GM23248 (cell line): ENCODE results near the gene BRCA1. TPM values are rescaled to one million over a fixed set of nuclear protein-coding genes. Genes with fewer than 3 reads are reported as not detected.
"Not testable (repeated sequence)": the region's sequence is repeated elsewhere in the genome, so short reads cannot be mapped to it uniquely, and the experiment has no call there.

Experiments
- DNase-seq: peaks from one replicate; pipeline ENCODE4 v3.0.0-alpha.2; 2015
- H2AFZ ChIP-seq: fragments of 200-600 bp; sonication (generic); 2 replicates; pipeline ENCODE4 v1.6.1; 2016; ENCODE audit warnings: antibody characterized with exemption
- H3F3A ChIP-seq: fragments of 200-600 bp; sonication (generic); 2 replicates; pipeline ENCODE4 v1.6.1; 2016; ENCODE audit warnings: mild to moderate bottlenecking, antibody characterized with exemption, mixed run types; ENCODE audit not compliant: insufficient read depth
- H3K27ac ChIP-seq: fragments of 200-600 bp; sonication (generic); 2 replicates; pipeline ENCODE4 v1.5.1; 2016; ENCODE audit warnings: mild to moderate bottlenecking
- H3K27me3 ChIP-seq: fragments of 200-600 bp; sonication (generic); replicated peaks from 2 replicates; pipeline ENCODE4 v1.6.1; 2016; ENCODE audit warnings: mild to moderate bottlenecking; ENCODE audit not compliant: insufficient read depth
- H3K36me3 ChIP-seq: fragments of 200-600 bp; sonication (generic); 2 replicates; pipeline ENCODE4 v1.6.1; 2016; ENCODE audit warnings: low read depth, mild to moderate bottlenecking
- H3K4me1 ChIP-seq: fragments of 200-600 bp; sonication (generic); 2 replicates; pipeline ENCODE4 v1.6.1; 2016; ENCODE audit warnings: mild to moderate bottlenecking; ENCODE audit not compliant: insufficient read depth
- H3K4me2 ChIP-seq: fragments of 200-600 bp; sonication (generic); one replicate; pipeline ENCODE4 v1.6.1; 2016; ENCODE audit warnings: mild to moderate bottlenecking; ENCODE audit not compliant: unreplicated experiment
- H3K4me3 ChIP-seq: fragments of 200-600 bp; sonication (generic); 2 replicates; pipeline ENCODE4 v1.5.1; 2016; ENCODE audit warnings: mild to moderate bottlenecking
- H3K79me2 ChIP-seq: fragments of 200-600 bp; sonication (generic); 2 replicates; pipeline ENCODE4 v1.6.1; 2016; ENCODE audit warnings: mild to moderate bottlenecking; ENCODE audit not compliant: insufficient read depth
- H3K9ac ChIP-seq: fragments of 200-600 bp; sonication (generic); 2 replicates; pipeline ENCODE4 v1.6.1; 2016; ENCODE audit warnings: mild to moderate bottlenecking
- H3K9me2 ChIP-seq: fragments of 200-600 bp; sonication (generic); 2 replicates; pipeline ENCODE4 v1.6.1; 2016; ENCODE audit warnings: mixed run types, mild to moderate bottlenecking, moderate library complexity; ENCODE audit not compliant: insufficient read depth
- H3K9me3 ChIP-seq: fragments of 200-600 bp; sonication (generic); one replicate; pipeline ENCODE4 v1.6.1; 2017; ENCODE audit warnings: low read depth
- H4K20me1 ChIP-seq: fragments of 200-600 bp; sonication (generic); 2 replicates; pipeline ENCODE4 v1.6.0; 2016; ENCODE audit not compliant: insufficient read depth
- EZH2 ChIP-seq: fragments of 200-600 bp; sonication (generic); IDR thresholded peaks from 2 replicates; pipeline ENCODE4 v1.6.1; 2018; ENCODE audit warnings: antibody characterized with exemption, mild to moderate bottlenecking; ENCODE audit not compliant: insufficient read depth, poor library complexity, severe bottlenecking
- EZH2phosphoT487 ChIP-seq: fragments of 200-600 bp; sonication (generic); IDR thresholded peaks from 2 replicates; pipeline ENCODE4 v1.6.1; 2018; ENCODE audit warnings: antibody characterized with exemption, moderate library complexity, mild to moderate bottlenecking, low read depth; ENCODE audit not compliant: insufficient read depth
- WGBS, 2 experiments: methylation state at CpG; one replicate each; pipeline ENCODE4 v1.1.6; 2015 to 2017; ENCODE audit warnings: low lambda C conversion rate in 2 of 2, low coverage in 1 of 2; ENCODE audit errors: missing lambda C conversion rate in 2 of 2; 5-methylcytosine and 5-hydroxymethylcytosine counted together
- in situ Hi-C: fragments of 300-500 bp; cut with MboI; formaldehyde crosslinking; loops from 2 replicates; pipeline ENCODE4 v1.15.0; 2020
- polyA plus RNA-seq: library from polyadenylated mRNA; unstranded; fragments of >200 nt; fragmentation: Nextera tagmentation; extraction: Ambion mirVana; gene quantifications from 2 replicates; pipeline ENCODE4 v1.2.1, GENCODE V29; 2016
- total RNA-seq: library from RNA; depleted of rRNA; stranded (reverse); fragments of >200 nt; shearing (Covaris generic); gene quantifications from 2 replicates; pipeline ENCODE4 v1.2.3, GENCODE V29; 2014

BRCA1 gene
- total and polyA plus RNA-seq, 2 experiments from 2014 or later: 12.7 to 13.6 TPM

GRCh38 chr17:43155666-43156065 lies 30.5 kb upstream of the BRCA1 start:
- Histone ChIP-seq H3K9me3 (no peaks in the 10 kb centered on the region), H3K36me3 (no peaks in the 10 kb centered on the region), H4K20me1 (no peaks in the 10 kb centered on the region), H3K79me2 (no peaks in the 10 kb centered on the region), H3K4me2 (no peak overlapping the region), H3K27ac (no peak overlapping the region), H3K4me3 (no peak overlapping the region), H3F3A (no peaks in the 10 kb centered on the region), H3K9ac (no peak overlapping the region), H2AFZ (no peak overlapping the region), H3K27me3 (no peaks in the 10 kb centered on the region), H3K9me2 (no peaks in the 10 kb centered on the region), H3K4me1 (no peaks in the 10 kb centered on the region)
- TF ChIP-seq EZH2phosphoT487: no peak
- in situ Hi-C loops: no loop called here
- no peak for DNase-seq
- WGBS, 2 experiments: 93 to 97% methylated on average over 3 of the region's 3 CpGs

- H3K4me2 ChIP-seq, H3K27me3 ChIP-seq, H3K9me3 ChIP-seq, H3K79me2 ChIP-seq, H3K9ac ChIP-seq, H3K27ac ChIP-seq, DNase-seq, H3K9me2 ChIP-seq, H3F3A ChIP-seq, H4K20me1 ChIP-seq, H3K4me3 ChIP-seq, in situ Hi-C loops, H3K4me1 ChIP-seq, H3K36me3 ChIP-seq, H2AFZ ChIP-seq: not testable (repeated sequence)
- WGBS, 2 experiments: 74% methylated on average over 3 of the region's 3 CpGs
These were observed 28.2 kb upstream of the BRCA1 start for GRCh38 chr17:43153197-43153835.

- 96 to 100% methylated on average over 3 of the region's 3 CpGs for WGBS, 2 experiments
- H2AFZ ChIP-seq: no peak overlapping the region
- in situ Hi-C loops: no loop called here
These were observed 26.8 kb upstream of the BRCA1 start for GRCh38 chr17:43151880-43152456.

GRCh38 chr17:43146649-43147048 lies 21.5 kb upstream of the BRCA1 start:
- Histone ChIP-seq H4K20me1 (no peaks in the 10 kb centered on the region), H3K9ac (no peak overlapping the region), H3K9me3 (no peaks in the 10 kb centered on the region), H3K27ac (no peak overlapping the region), H3K79me2 (no peaks in the 10 kb centered on the region), H2AFZ (no peak overlapping the region), H3K9me2 (no peaks in the 10 kb centered on the region), H3K36me3 (no peaks in the 10 kb centered on the region), H3K27me3 (no peaks in the 10 kb centered on the region), H3K4me2 (no peak overlapping the region), H3K4me3 (no peak overlapping the region), H3F3A (no peaks in the 10 kb centered on the region), H3K4me1 (no peaks in the 10 kb centered on the region)
- in situ Hi-C loops: no loop called here
- DNase-seq: no peak
- no peak for TF ChIP-seq EZH2
- no peak for TF ChIP-seq EZH2phosphoT487
- 95 to 98% methylated on average over 4 of the region's 4 CpGs for WGBS, 2 experiments

More at GRCh38 chr17:43151880-43152456, 26.8 kb upstream of the BRCA1 start:
- Histone ChIP-seq H3K27ac (no peak overlapping the region), H3K4me3 (no peak overlapping the region), H3K27me3 (no peaks in the 10 kb centered on the region), H3K9me3 (no peaks in the 10 kb centered on the region), H3F3A (no peaks in the 10 kb centered on the region), H3K36me3 (no peaks in the 10 kb centered on the region), H3K4me2 (no peak overlapping the region), H4K20me1 (no peaks in the 10 kb centered on the region), H3K4me1 (no peaks in the 10 kb centered on the region), H3K9me2 (no peaks in the 10 kb centered on the region), H3K9ac (no peak overlapping the region), H3K79me2 (no peaks in the 10 kb centered on the region)
- no peak for TF ChIP-seq EZH2
- no peak for TF ChIP-seq EZH2phosphoT487
- DNase-seq: no peak

- DNase-seq: no peak
- Histone ChIP-seq H3K4me3 (no peak overlapping the region), H3F3A (no peaks in the 10 kb centered on the region), H3K9me2 (no peaks in the 10 kb centered on the region), H3K36me3 (no peaks in the 10 kb centered on the region), H3K9me3 (no peaks in the 10 kb centered on the region), H3K4me2 (no peak overlapping the region), H3K9ac (no peak overlapping the region), H4K20me1 (no peaks in the 10 kb centered on the region), H3K79me2 (no peaks in the 10 kb centered on the region), H3K4me1 (no peaks in the 10 kb centered on the region), H3K27me3 (no peaks in the 10 kb centered on the region), H3K27ac (no peak overlapping the region), H2AFZ (no peak overlapping the region)
- in situ Hi-C loops: no loop called here
- WGBS, 2 experiments: 94 to 96% methylated on average over 5 of the region's 5 CpGs
- TF ChIP-seq EZH2phosphoT487 (no peak), EZH2 (no peak)
These were observed 18.0 kb upstream of the BRCA1 start for GRCh38 chr17:43143201-43143600.
